RCC 7860 (cell line): ENCODE data around the gene MEGF10.
A peak's percentile ranks its signal among the peaks of the same experiment; 100 is the strongest.
"Not testable (repeated sequence)": the region's sequence is repeated elsewhere in the genome, so short reads cannot be mapped to it uniquely, and the experiment has no call there.

Experiments
- DNase-seq: peaks from one replicate; pipeline ENCODE4 v3.0.0-alpha.2; 2015; ENCODE audit warnings: low spot score
- FAIRE-seq: peaks from 2 replicates; lab custom pipeline; 2012; peaks lifted over from hg19 to GRCh38; lab: Jason Lieb, UNC

Gene MEGF10

DNA sequence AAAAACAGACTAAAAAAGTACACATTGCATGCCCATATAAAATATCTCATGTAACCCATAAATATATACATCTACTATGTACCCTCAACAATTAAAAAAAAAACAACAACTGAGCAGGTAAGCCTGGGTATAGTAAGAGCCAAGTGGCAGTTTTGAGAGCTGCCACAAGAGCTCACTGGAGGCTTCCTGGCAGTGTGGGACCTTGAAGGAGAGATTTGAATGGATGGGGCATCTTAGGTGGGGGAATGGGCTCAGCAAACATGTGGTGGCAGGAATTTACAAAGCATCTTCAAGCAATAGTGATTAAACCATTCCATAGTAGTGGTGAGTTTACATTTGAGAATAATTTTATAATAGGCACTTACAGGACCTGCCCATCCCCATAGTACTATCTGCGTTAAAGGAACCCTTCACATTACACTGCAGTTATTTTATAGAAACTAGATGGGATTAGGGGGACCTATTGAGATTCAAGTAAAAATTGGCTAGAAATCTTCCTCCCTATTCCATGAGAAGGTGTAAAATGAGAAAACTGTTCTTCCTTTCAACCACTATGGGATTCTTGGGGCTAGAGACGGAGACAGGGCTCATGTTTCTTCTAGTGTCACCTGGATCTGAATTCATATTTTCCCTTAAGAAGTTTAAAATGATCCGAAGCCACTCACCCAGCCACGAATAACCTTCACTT is 6.9 kb downstream of the MEGF10 start:
- DNase-seq = no peak
- no peak for FAIRE-seq

DNA sequence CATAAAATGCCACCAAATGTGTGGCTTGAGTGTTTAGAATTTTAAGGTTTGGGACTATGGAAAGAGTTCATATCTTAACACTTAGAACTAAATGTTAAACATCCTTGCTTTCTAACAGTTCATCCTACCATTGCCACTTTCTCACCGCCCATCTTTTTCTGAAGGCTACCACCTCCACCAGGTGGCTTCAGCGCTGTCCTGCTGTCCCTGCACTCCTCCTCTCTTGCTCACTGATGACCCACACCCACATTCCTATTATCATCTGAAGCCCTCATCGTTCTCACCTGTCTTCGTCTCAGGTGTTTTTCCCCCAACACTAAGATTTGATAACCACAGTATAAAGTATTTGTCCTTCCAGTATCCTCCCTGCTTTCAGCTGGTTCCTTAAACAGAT is 7.4 kb downstream of the MEGF10 start:
- FAIRE-seq = no peak
- DNase-seq = no peak

DNA sequence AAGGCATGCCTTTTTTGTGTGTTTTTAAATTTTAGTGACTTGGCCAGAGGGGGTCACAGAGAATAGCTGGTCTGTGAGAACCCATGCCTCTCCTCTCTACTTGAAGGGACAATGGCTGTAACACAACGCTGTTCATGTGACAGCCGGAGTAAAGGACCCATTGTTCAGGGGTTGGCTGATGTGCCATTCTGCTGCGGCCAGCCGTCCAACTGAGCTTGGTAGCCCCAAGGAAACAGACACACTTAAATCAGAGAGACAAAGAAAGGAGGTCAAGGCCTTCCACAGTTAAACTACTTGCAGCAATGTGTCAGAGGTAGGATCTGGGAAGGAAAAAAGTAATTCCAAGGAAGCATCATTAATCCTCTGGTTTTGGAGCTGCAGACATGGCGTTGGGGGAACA is 8.1 kb downstream of the MEGF10 start:
- FAIRE-seq (no peak), DNase-seq (no peak)

DNA sequence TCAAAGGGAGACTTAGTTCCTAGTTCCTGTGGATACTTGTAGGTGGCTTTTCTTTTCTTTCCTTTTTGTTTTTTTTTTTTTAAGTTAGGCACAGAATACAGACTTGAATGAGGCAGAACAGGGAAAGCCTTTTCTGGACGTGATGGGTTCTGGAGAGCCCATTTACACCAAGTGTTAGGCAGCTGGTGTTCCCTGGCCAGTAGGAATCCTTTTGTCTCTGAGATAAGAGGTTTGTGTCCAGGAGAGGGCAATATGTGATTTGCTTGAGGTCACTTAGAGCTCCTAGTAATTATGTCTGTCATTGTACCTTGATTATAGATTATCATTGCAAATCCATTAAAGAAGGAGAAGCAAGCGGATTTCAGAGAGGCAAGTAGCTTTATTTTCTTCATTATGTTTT is 9.1 kb downstream of the MEGF10 start:
- FAIRE-seq (no peak), DNase-seq (no peak)

DNA sequence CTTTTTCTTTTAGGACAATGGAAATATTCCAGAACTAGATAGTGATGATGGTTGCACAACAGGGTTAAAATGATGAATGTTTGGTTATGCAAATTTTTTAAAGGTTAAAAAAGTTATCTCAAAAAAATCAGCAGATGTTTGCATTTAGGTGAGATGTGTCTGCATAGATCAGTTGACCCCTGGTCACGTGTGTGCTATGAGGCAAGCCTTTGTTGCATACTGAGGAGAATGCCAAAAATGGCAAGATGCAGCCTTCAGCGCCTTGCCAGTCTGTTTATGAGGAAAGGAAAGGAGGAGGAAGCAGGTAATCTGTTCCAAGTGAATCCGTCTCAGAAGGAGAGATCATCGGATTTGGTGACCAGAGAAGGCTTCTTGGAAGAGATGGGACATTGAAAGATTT is 11.9 kb downstream of the MEGF10 start:
- no peak for DNase-seq
- FAIRE-seq = no peak

DNA sequence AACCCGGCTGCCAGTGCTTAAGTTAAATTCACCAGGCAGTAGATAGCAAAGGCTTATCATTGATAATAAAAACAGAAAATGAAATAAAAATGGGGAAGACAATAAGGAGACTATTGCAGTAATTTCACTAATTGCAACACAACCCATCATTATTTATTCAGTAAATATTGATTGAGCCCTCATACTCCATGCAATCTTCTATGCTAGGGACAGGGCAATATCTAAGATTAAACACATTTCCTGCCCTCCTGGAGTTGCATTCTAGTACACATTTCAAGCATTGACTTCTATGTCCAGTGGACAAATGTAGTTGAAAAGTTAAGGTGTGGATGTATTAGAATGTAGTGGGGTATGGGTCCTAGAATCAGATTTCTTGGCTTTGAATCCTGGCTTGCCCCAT is 12.8 kb downstream of the MEGF10 start:
- no peak for FAIRE-seq
- no peak for DNase-seq

DNA sequence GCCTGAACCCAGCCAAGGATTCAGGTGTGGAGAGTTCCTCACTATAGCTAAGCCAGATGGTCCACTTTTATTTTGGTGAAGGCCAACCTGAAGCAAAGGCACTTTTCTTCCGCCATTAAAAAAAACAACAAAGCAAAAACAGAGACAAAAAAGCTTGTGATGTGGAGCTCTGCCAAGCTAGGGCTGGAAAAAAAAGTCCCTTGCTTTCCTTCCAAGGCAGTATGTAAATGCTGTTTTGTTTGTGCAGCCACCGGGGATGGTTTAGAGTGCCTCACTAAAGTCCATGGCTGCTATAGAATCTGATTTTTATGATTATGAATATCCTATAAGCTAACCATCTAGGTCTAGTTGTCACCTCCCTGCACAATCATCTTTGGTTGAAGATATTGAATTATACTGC is 14.9 kb downstream of the MEGF10 start:
- FAIRE-seq = no peak
- no peak for DNase-seq

DNA sequence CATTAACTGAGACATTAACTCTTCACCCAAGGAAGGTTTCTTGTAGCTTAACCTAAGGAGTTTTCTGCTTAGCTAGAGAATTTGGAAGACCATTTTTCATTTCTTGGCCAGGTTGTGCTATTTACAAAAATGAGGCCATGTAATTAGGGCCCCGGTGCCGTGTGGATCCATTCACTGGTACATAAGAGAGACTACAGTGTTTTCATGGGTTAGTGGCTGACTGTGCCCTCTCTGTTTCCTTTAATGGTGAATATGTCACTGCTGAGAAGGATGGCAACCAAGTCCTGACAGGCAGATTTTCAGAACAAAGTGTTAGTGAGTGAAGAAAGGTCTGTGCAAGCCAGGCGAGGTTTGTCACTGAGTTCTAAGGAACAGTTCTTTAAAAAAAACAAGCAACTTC is 15.4 kb downstream of the MEGF10 start:
- FAIRE-seq = no peak
- DNase-seq = no peak

DNA sequence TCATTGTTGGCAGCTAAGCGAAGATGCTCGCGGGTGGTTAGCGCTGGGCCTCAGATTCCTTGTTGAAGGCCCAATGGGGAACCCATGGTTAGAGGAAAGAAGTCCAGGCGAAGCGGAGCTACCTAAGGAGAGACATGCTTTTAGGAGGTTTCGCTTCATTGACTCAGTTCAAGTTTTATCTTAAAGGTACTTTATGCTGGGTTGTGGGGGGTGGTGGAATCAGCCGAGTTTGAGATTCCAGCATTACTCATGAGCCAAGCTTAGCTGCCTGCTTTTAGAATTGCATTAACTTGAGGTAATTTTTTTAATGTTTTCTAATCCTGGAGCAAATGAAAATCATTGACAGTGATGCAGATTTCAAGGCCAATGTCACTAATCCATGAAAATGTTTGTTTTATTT is 16.1 kb downstream of the MEGF10 start:
- FAIRE-seq (peak; percentile 83), DNase-seq (peak; percentile 61)

DNA sequence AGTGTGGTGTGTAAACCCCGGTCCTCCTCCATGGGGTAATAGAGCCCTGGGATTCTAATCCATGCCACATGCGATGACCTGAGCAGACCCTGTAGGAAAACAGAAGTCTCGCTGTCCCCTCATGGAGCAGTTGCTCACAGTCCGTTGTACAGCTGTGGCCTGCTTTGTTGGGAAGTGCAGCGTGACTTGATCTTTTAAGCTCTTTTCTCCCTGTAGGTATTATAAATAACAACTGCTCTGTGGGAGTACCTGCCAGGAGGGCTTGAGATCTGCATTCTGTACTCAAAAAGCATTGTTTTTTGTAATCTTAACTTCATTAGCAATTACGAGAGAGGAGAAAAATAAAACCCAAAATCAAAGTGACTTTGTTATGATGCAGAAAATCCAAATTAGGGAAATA is 17.3 kb downstream of the MEGF10 start:
- FAIRE-seq (no peak), DNase-seq (no peak)

DNA sequence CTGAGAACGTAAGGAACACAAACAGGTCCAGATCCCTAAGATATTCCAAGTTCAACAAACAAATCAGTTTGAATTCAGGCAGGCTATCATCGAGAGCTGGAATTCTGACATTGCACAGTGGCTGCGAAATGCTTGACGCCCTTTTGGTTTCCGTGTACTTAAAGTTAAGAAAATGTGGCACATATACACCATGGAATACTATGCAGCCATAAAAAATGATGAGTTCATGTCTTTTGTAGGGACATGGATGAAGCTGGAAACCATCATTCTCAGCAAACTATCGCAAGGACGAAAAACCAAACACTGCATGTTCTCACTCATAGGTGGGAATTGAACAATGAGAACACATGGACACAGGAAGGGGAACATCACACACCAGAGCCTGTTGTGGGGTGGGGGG is 17.7 kb downstream of the MEGF10 start:
- not testable (repeated sequence) for FAIRE-seq, DNase-seq

DNA sequence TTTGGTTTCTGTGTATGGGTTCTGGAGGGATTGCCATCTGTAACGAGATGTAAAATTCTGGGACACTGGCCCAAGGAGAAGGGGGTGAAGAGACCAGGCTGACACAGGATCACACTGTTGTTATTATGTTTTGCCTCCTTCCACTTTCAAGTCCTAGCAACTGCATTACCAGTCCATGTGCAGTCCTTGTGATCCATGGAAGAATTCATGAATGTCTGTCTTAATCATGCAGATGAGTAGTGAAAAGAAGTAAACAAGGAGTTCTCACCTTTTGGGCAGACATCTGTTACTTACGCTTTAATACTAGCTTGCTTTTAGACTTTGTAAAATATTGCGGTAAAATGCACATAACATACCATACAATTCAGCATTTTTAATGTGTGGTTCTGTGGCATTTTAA is 18.3 kb downstream of the MEGF10 start:
- FAIRE-seq = no peak
- DNase-seq = no peak

DNA sequence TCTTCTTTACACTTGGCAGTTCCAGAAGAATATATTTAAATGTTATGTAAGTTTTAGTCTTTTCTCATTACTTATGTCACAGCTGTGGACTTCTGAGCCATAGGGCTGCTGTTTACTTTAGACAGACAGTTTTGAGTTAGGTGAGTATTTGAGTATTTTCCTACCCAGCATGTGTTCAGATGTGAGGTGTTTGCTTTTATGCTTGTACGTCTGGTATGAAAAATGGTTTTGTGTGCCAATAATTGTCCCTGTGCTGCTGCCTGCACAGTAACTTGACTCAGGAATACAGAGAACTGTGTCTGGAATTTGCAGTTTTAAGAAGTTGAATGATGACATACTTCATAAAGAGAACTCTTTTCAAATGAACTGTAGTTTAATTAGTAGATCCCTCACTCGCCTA is 20.8 kb downstream of the MEGF10 start:
- DNase-seq (no peak), FAIRE-seq (no peak)

DNA sequence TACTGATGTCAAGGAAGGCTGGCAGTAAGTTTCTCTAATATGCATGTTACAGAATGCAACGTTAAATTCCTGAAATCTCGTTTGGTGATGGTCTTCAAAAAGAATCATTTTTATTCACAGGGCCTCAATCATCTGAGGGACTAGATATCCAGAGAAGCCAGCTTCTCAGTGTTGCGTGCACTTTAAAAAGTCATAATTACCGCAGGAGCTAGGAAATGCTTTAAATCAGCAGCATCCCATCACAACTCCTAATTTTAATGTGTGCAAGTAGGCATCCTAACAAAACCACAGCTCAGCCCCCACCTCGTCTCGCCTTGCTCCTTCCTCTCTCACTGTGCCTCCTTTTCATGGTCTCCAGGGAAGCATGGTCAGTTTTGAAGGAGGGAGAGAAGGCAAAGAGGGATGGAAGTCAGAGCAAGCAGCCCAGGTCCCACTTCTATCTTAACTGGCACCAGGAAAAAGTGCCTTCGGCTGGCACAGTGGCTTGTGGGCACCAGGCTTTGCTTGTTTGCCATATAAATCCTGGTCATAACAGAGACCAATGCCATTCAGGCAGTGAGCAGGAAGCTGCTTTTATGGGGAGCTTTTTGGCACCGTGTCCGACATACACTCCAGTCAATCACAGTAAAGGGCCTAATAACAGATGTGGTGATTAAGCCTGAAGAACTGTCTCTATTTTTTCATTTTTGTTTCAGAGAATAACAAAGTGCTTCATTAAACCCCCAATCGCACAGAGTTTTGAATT is 21.4 kb downstream of the MEGF10 start:
- DNase-seq (no peak), FAIRE-seq (no peak)

DNA sequence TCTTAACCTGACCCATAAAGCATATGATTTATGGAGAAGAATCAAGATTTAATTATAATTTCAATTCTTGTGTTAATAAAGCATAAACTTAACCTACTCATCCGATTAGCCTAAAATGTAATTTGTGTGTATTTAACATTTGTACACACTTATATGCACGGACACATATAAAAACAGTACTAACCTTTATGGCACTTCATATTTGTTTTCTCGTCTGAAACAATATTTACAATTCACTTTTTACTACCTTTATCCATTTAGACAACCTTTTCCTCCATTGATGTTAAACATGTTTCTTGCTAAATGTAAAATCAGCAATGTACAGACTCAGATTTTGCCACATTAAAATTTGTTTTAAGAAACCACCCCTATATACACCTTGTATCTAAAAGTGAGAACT is 22.8 kb downstream of the MEGF10 start:
- FAIRE-seq (no peak), DNase-seq (no peak)

DNA sequence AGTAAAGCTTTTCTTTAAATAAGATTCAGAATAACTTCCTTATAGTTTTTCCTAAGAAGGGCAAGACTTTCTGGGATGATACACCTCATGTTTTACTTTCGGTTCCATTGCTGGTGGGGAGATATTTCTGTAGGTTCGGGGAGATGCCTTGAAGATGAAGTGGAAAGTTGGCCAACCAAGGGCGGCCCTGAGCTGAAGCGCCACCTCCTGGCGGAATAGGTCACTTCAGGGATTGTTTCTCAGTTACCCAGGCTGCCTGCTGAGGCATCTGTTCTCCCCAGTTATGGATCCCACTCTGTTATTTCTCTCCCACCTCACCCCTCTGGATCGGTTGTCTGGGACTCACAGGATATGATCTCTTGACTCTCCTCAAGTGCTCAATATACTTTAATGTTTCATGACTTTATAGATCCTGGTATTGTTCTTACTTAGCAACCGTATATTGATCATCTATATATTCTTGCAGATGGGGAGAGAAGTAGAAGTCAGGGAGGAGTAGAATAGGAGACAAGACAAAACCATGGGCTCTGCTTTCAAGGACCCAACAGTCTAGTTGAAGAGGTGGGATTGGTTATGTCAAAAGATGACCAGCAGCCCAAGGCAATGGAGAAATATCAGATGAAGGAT is 23.4 kb downstream of the MEGF10 start:
- DNase-seq (peak; percentile 36), FAIRE-seq (peak; percentile 38)

DNA sequence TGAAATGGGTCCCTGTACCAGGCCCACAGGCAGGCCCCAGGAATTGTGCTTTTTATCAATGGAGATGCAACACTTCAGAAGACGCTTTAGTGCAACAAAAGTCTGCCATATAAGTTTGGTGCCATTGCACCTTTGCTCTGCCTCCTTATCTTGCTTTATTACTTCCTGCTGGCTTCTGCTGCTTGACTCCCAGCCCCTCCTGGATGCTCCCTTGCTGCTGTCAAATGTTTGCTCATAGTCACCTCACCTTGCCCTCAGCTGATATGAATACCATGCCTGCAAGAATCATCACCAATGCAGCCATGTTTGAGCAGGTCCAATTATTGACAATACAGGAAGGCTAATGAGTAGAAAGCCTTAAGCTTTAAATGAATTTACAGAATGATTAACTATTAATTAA is 25.4 kb downstream of the MEGF10 start:
- DNase-seq = no peak
- no peak for FAIRE-seq

DNA sequence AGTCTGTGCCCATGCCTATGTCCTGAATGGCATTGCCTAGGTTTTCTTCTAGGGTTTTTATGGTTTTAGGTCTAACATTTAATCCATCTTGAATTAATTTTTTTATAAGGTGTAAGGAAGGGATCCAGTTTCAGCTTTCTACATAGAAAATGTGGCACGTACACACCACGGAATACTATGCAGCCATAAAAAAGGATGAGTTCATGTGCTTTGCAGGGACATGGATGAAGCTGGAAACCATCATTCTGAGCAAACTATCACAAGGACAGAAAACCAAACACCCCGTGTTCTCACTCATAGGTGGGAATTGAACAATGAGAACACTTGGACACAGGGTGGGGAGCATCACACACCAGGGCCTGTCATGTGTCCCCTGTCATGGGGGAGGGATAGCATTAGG is 26.8 kb downstream of the MEGF10 start:
- not testable (repeated sequence) for DNase-seq, FAIRE-seq

DNA sequence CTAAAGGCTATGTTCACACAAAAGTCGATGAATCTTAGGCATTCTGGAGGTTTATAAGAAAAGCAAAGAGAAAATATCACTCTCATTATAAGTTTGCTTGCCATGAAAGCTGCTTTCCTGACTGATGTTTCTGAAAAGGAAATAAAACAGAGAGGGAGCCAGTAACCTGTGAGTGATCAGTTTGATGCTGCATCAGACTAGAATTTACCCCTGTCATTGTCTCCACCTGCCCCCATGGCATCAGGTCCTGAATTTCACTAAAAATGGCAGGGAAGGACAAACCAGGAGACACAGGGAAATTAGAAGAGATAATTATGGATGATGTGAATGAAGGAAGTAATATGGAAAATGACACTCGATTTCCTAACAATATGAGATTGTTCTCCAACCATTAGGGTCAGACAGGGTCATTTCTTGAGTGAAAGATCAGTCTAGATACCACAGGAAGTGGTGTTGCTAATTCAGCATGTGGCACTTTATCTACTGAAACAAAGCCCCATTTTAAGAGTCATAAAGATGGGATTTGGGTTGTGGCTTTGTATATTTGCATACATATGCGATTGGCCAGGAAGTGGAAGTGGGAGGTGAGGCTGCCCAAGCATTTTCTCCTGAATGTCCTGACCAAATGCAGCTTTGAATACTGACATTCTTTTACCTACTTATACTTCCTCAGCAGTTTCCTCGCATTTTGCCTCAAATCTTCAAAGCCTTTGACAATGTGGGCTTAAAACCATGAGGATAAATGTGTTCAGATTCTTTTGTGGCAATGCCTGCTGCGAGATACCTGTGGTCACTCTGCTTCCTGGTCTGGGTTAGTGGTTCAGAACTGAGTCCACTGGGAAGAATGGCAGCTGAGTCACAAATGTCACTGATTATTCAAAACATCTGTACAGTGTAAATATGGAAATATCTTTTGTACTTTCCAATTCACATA is 29.7 kb downstream of the MEGF10 start:
- FAIRE-seq (peak; percentile 86), DNase-seq (peak; percentile 69)

DNA sequence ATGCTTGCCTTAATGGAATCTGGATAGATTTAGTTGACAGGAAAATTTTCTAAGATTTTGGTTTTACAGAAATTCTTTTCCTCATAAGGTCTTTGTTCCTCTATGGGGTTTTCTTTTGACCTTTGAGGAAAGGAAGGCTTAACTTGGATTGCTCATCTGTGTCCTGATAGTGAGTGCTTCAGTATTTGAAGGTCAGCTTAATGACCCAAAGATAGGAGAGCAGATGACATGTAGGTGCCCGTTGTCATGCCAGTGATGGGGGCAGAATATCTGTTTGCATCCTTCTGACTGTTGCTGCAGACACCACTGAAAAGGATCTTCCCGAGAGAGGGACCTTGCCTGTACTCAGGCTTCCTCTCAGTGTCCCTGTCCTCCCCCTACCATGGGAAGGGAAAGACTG is 30.9 kb downstream of the MEGF10 start:
- no peak for DNase-seq
- FAIRE-seq = no peak

DNA sequence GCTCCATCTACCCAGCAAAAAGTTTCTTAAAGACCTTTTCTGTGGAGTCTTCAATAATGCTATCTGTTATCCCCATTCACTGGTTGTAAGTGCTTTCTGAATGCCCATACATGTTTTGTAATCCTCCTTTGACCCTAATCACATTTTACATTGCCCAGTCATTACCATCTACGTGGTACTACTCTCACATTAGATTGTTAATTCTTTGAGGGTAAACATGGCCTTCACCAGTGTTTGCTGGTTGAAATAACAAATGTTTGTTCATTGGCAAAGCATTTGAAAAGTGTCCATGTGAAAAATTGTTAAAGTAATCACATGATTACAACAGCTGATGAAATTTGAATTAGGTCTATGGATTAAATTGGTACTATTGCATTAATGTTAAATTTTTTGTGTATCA is 31.8 kb downstream of the MEGF10 start:
- FAIRE-seq (no peak), DNase-seq (no peak)
